GM23338 (cell line): ENCODE data around the gene ATG4B. TPM values are rescaled to one million over a fixed set of nuclear protein-coding genes. Genes with fewer than 3 reads are reported as not detected.

ENCODE experiments used
- ATAC-seq: fragments of 200-7000 bp; cut with Tn5 transposase; 3 replicates; pipeline ENCODE4 v1.9.1; 2020
- DNase-seq: peaks from one replicate; pipeline ENCODE4 v3.0.0-alpha.2; 2015; ENCODE audit warnings: low spot score
- H2AFZ ChIP-seq: fragments of 200-600 bp; sonication (generic); 2 replicates; pipeline ENCODE4 v1.8.0; 2016; ENCODE audit warnings: antibody characterized with exemption, mild to moderate bottlenecking, moderate library complexity
- H3F3A ChIP-seq: fragments of 200-600 bp; sonication (generic); replicated peaks from 2 replicates; pipeline ENCODE4 v1.8.0; 2017; ENCODE audit warnings: antibody characterized with exemption, mixed run types, low read depth
- H3K27ac ChIP-seq: fragments of 200-600 bp; sonication (generic); 2 replicates; pipeline ENCODE4 v1.6.1; 2016; ENCODE audit warnings: low read depth
- H3K27me3 ChIP-seq: fragments of 200-600 bp; sonication (generic); 2 replicates; pipeline ENCODE4 v1.8.0; 2016; ENCODE audit warnings: mild to moderate bottlenecking, mixed run types, moderate library complexity; ENCODE audit not compliant: insufficient read depth
- H3K36me3 ChIP-seq: fragments of 200-600 bp; sonication (generic); 2 replicates; pipeline ENCODE4 v1.8.0; 2016; ENCODE audit warnings: mild to moderate bottlenecking; ENCODE audit not compliant: insufficient read depth
- H3K4me1 ChIP-seq: fragments of 200-600 bp; sonication (generic); 2 replicates; pipeline ENCODE4 v1.8.0; 2016; ENCODE audit warnings: mild to moderate bottlenecking, moderate library complexity; ENCODE audit not compliant: insufficient read depth
- H3K4me2 ChIP-seq: fragments of 200-600 bp; sonication (generic); 2 replicates; pipeline ENCODE4 v1.7.1; 2017; ENCODE audit warnings: mixed run types
- H3K4me3 ChIP-seq: fragments of 200-600 bp; sonication (generic); 2 replicates; pipeline ENCODE4 v1.6.1; 2016; ENCODE audit warnings: mixed run types
- H3K79me2 ChIP-seq: fragments of 200-600 bp; sonication (generic); replicated peaks from 2 replicates; pipeline ENCODE4 v1.8.0; 2017; ENCODE audit warnings: mild to moderate bottlenecking; ENCODE audit not compliant: insufficient read depth
- H3K9me2 ChIP-seq: fragments of 200-600 bp; sonication (generic); 2 replicates; pipeline ENCODE4 v1.8.0; 2017; ENCODE audit not compliant: insufficient read depth
- H4K20me1 ChIP-seq: fragments of 200-600 bp; sonication (generic); replicated peaks from 2 replicates; pipeline ENCODE4 v1.8.0; 2017; ENCODE audit warnings: mild to moderate bottlenecking; ENCODE audit not compliant: insufficient read depth
- H3K27ac Mint-ChIP-seq: 2 replicates; pipeline ENCODE4 v1.8.0; 2020; ENCODE audit warnings: inconsistent platforms, mild to moderate bottlenecking, moderate library complexity, mixed read lengths
- H3K27me3 Mint-ChIP-seq: 3 replicates; pipeline ENCODE4 v1.8.0; 2022; ENCODE audit warnings: low read depth, mild to moderate bottlenecking, moderate library complexity, mixed read lengths, inconsistent platforms; ENCODE audit not compliant: insufficient read depth, poor library complexity
- H3K36me3 Mint-ChIP-seq: 3 replicates; pipeline ENCODE4 v1.8.0; 2021; ENCODE audit warnings: low read depth, mild to moderate bottlenecking, inconsistent platforms, moderate library complexity, mixed read lengths
- H3K4me1 Mint-ChIP-seq: 3 replicates; pipeline ENCODE4 v1.8.0; 2020; ENCODE audit warnings: mild to moderate bottlenecking, inconsistent platforms, mixed read lengths
- H3K4me3 Mint-ChIP-seq: 3 replicates; pipeline ENCODE4 v1.8.0; 2021; ENCODE audit warnings: moderate library complexity, mild to moderate bottlenecking, inconsistent platforms, mixed read lengths
- H3K9me3 Mint-ChIP-seq: 3 replicates; pipeline ENCODE4 v1.8.0; 2020; ENCODE audit warnings: moderate library complexity, mild to moderate bottlenecking, inconsistent platforms, mixed read lengths
- CREB1 ChIP-seq: fragments of 250-450 bp; sonication (Bioruptor Pico); IDR thresholded peaks from 2 replicates; pipeline ENCODE4 v1.5.0; 2020; ENCODE audit warnings: low read depth, mild to moderate bottlenecking, moderate library complexity
- CTCF ChIP-seq, 2 experiments: fragments of 200-600 bp in 1 of 2; sonication (generic) in 1 of 2; conservative IDR thresholded peaks; 2 replicates each; pipeline versions ENCODE4 v1.5.1 to v1.6.1; 2016 to 2017; ENCODE audit warnings: antibody characterized with exemption in 2 of 2, low read depth in 2 of 2, mild to moderate bottlenecking in 2 of 2, moderate library complexity in 1 of 2
- ETS1 ChIP-seq: IDR thresholded peaks from 2 replicates; pipeline ENCODE4 v1.6.1; 2016; ENCODE audit warnings: antibody characterized with exemption
- EZH2 ChIP-seq: fragments of 200-600 bp; sonication (generic); IDR thresholded peaks from one replicate; pipeline ENCODE4 v1.8.0; 2017; ENCODE audit warnings: antibody characterized with exemption, mild to moderate bottlenecking, low read depth; ENCODE audit not compliant: unreplicated experiment
- EZH2phosphoT487 ChIP-seq: fragments of 200-600 bp; sonication (generic); IDR thresholded peaks from one replicate; pipeline ENCODE4 v1.8.1; 2018; ENCODE audit warnings: antibody characterized with exemption; ENCODE audit not compliant: unreplicated experiment
- JUNB ChIP-seq: IDR thresholded peaks from one replicate; pipeline ENCODE4 v1.6.1; 2016; ENCODE audit warnings: antibody characterized with exemption; ENCODE audit not compliant: unreplicated experiment
- NANOG ChIP-seq: IDR thresholded peaks from 2 replicates; pipeline ENCODE4 v1.6.1; 2016; ENCODE audit warnings: antibody characterized with exemption, borderline replicate concordance
- POLR2AphosphoS5 ChIP-seq: IDR thresholded peaks from 2 replicates; pipeline ENCODE4 v1.6.1; 2016; ENCODE audit warnings: antibody characterized with exemption, low read depth
- REST ChIP-seq: IDR thresholded peaks from one replicate; pipeline ENCODE4 v1.6.1; 2018; ENCODE audit warnings: antibody characterized with exemption; ENCODE audit not compliant: unreplicated experiment
- STAT1 ChIP-seq: IDR thresholded peaks from one replicate; pipeline ENCODE4 v1.6.1; 2016; ENCODE audit warnings: antibody characterized with exemption; ENCODE audit not compliant: unreplicated experiment
- ZNF114 ChIP-seq: fragments of 250-450 bp; sonication (Bioruptor Pico); IDR thresholded peaks from 2 replicates; pipeline ENCODE4 v1.5.0; 2020; ENCODE audit warnings: mild to moderate bottlenecking, moderate library complexity
- ZNF331 ChIP-seq: fragments of 250-450 bp; sonication (Bioruptor Pico); IDR thresholded peaks from 2 replicates; pipeline ENCODE4 v1.5.0; 2020; ENCODE audit warnings: low read depth, mild to moderate bottlenecking, moderate library complexity
- ZNF462 ChIP-seq: fragments of 250-450 bp; sonication (Bioruptor Pico); IDR thresholded peaks from 2 replicates; pipeline ENCODE4 v1.5.0; 2020; ENCODE audit warnings: mild to moderate bottlenecking, moderate library complexity
- polyA plus RNA-seq: library from polyadenylated mRNA; unstranded; fragments of >200 nt; fragmentation: Nextera tagmentation; extraction: Ambion mirVana; gene quantifications from 2 replicates; pipeline ENCODE4 v1.2.1, GENCODE V29; 2016
- total RNA-seq: library from RNA; depleted of rRNA; stranded (reverse); fragments of >200 nt; shearing (Covaris generic); gene quantifications from 2 replicates; pipeline ENCODE4 v1.2.3, GENCODE V29; 2014

ATG4B gene
- total and polyA plus RNA-seq, 2 experiments from 2014 or later = 102 to 104 TPM

- Histone ChIP-seq H4K20me1 (peaks cover 26% of the 10 kb centered on the region), H3K4me3 (no peak overlapping the region), H3F3A (peaks cover 15% of the 10 kb centered on the region), H3K9me2 (no peaks in the 10 kb centered on the region), H3K36me3 (peaks cover 9% of the 10 kb centered on the region; the same call in 1 of the 2 replicates), H3K4me2 (no peak overlapping the region), H3K79me2 (peaks cover 80% of the 10 kb centered on the region), H3K27ac (no peak overlapping the region), H2AFZ (no peak overlapping the region), H3K4me1 (peaks cover 11% of the 10 kb centered on the region), H3K27me3 (no peaks in the 10 kb centered on the region)
- no peak overlapping the region for H3K4me3 Mint-ChIP-seq
- TF ChIP-seq POLR2AphosphoS5 (no peak), REST (no peak), ZNF462 (CRISPR knock-in tag) (no peak), ETS1 (no peak), ZNF331 (CRISPR knock-in tag) (no peak), EZH2 (no peak), ZNF114 (CRISPR knock-in tag) (no peak), NANOG (no peak), STAT1 (no peak), EZH2phosphoT487 (no peak), CREB1 (CRISPR knock-in tag) (no peak), JUNB (no peak), CTCF (conservative IDR thresholded peaks at IDR 0.05; ENCODE audit: low read depth in 2 of 2) (no peak)
- ATAC-seq (no peak), DNase-seq (no peak)
- H3K9me3 Mint-ChIP-seq = peaks cover 6% of the 10 kb centered on the region; the same call in 2 of the 3 replicates
- no peak overlapping the region for H3K27ac Mint-ChIP-seq
- H3K4me1 Mint-ChIP-seq = peaks cover 15% of the 10 kb centered on the region
- peaks cover 39% of the 10 kb centered on the region for H3K36me3 Mint-ChIP-seq
- peaks cover 15% of the 10 kb centered on the region for H3K27me3 Mint-ChIP-seq
Measured at GRCh38 chr2:241633561-241633960, 3.9 kb upstream of the ATG4B start.
